Fibroblast of the aortic adventitia (primary cell): Measurements from ENCODE around the gene PNMA8B. TPM values are rescaled to one million over a fixed set of nuclear protein-coding genes. Genes with fewer than 3 reads are reported as not detected.

Experiments used
- DNase-seq: peaks from one replicate; pipeline ENCODE4 v3.0.0-alpha.2; 2010; ENCODE audit warnings: low read depth
- H3K4me3 ChIP-seq: 2 replicates; pipeline ENCODE4 v1.5.1; 2011; ENCODE audit warnings: low read depth, mild to moderate bottlenecking, control low read depth, low read length, moderate library complexity
- CTCF ChIP-seq: IDR thresholded peaks from 2 replicates; pipeline ENCODE4 v1.5.1; 2011; ENCODE audit warnings: mild to moderate bottlenecking, low read length, control low read depth, inconsistent platforms; ENCODE audit not compliant: insufficient read depth
- total RNA-seq: library from RNA; depleted of rRNA; stranded (reverse); fragments of >200 nt; gene quantifications from 2 replicates; pipeline ENCODE4 v1.2.3, GENCODE V29; 2012; ENCODE audit warnings: low replicate concordance

PNMA8B gene
- total RNA-seq, 1 donor: 1.6 TPM

- TF ChIP-seq CTCF: no peak
- no peak overlapping the region for H3K4me3 ChIP-seq
- DNase-seq: no peak
Measured at GRCh38 chr19:46456930-46457329, 38.7 kb downstream of the PNMA8B start.

GRCh38 chr19:46454244-46454643 is 41.4 kb downstream of the PNMA8B start:
- H3K4me3 ChIP-seq: no peak overlapping the region
- no peak for DNase-seq
- no peak for TF ChIP-seq CTCF

GRCh38 chr19:46453661-46454060 is 42.0 kb downstream of the PNMA8B start:
- TF ChIP-seq CTCF: no peak
- H3K4me3 ChIP-seq: no peak overlapping the region
- DNase-seq: no peak

GRCh38 chr19:46452186-46452585 is 43.5 kb downstream of the PNMA8B start:
- H3K4me3 ChIP-seq: no peak overlapping the region
- no peak for DNase-seq
- TF ChIP-seq CTCF: no peak

- no peak overlapping the region for H3K4me3 ChIP-seq
- TF ChIP-seq CTCF: no peak
- DNase-seq: no peak
Measured at GRCh38 chr19:46451352-46451751, 44.3 kb downstream of the PNMA8B start.

GRCh38 chr19:46450737-46451136 is 44.9 kb downstream of the PNMA8B start:
- no peak overlapping the region for H3K4me3 ChIP-seq
- TF ChIP-seq CTCF: no peak
- DNase-seq: no peak

- H3K4me3 ChIP-seq: no peak overlapping the region
- no peak for TF ChIP-seq CTCF
- DNase-seq: no peak
Measured at GRCh38 chr19:46449228-46449627, 46.4 kb downstream of the PNMA8B start.
